ENCODE results near the gene CD300LD. TPM values are rescaled to one million over a fixed set of nuclear protein-coding genes. Genes with fewer than 3 reads are reported as not detected.

Gene CD300LD
- total RNA-seq, 2 experiments from 2014 or later: not detected

GRCh38 chr17:74531231-74531761 is 60.8 kb downstream of the CD300LD start, which contains the start of gene CD300LB:
Gene CD300LB (minus strand): TSS chr17:74531475. CDS start chr17:74531350, 125 bp downstream.
- Mint-ChIP-seq H3K4me1 (ENCODE audit: low read depth) (peaks cover 5% of the 10 kb centered on the region), H3K27me3 (peaks cover 32% of the 10 kb centered on the region), H3K9me3 (no peaks in the 10 kb centered on the region), H3K4me3 (no peak within 1 kb of the TSS), H3K27ac (no peak within 1 kb of the TSS), H3K36me3 (ENCODE audit: low read depth) (no peaks in the 10 kb centered on the region)
- H3K4me1 ChIP-seq (ENCODE audit: insufficient read depth, low read length): no peaks in the 10 kb centered on the region
- ChIA-PET POLR2A (no interaction called here), CTCF (no interaction called here)
- ATAC-seq (ENCODE audit: poor library complexity): no peak
- H3K27me3 ChIP-seq (ENCODE audit: control insufficient read depth in 1 of 2, insufficient read depth in 2 of 2, low read length in 2 of 2): peaks cover 21 to 22% of the 10 kb centered on the region in 2 experiments
- H3K36me3 ChIP-seq (ENCODE audit: insufficient read depth, low read length): no peaks in the 10 kb centered on the region
- no peak within 1 kb of the TSS for H3K27ac ChIP-seq (ENCODE audit: low read depth in 1 of 2, low read length in 2 of 2)
- no peaks in the 10 kb centered on the region for H3K9me3 ChIP-seq (ENCODE audit: control insufficient read depth in 1 of 2, insufficient read depth in 1 of 2, low read length in 2 of 2)
- TF ChIP-seq CTCF (IDR thresholded peaks at IDR 0.05): no peak
- H3K4me3 ChIP-seq (ENCODE audit: low read length): peak within 1 kb of the TSS; percentile 12
- DNase-seq: peak in 4 of 14 experiments; percentile 16 to 29 (median 22)
- intact Hi-C loops (cut with DNase I, micrococcal nuclease): no loop called here

- no peaks in the 10 kb centered on the region for H3K4me1 ChIP-seq (ENCODE audit: insufficient read depth, low read length)
- peak in 1 of 14 experiments; percentile 1 for DNase-seq
- Mint-ChIP-seq H3K4me3 (no peak overlapping the region), H3K27ac (no peak overlapping the region), H3K27me3 (peaks cover 34% of the 10 kb centered on the region), H3K36me3 (ENCODE audit: low read depth) (no peaks in the 10 kb centered on the region), H3K4me1 (ENCODE audit: low read depth) (peaks cover 5% of the 10 kb centered on the region), H3K9me3 (no peaks in the 10 kb centered on the region)
- H3K9me3 ChIP-seq (ENCODE audit: control insufficient read depth in 1 of 2, insufficient read depth in 1 of 2, low read length in 2 of 2): no peaks in the 10 kb centered on the region
- no peak for TF ChIP-seq CTCF (IDR thresholded peaks at IDR 0.05)
- H3K4me3 ChIP-seq (ENCODE audit: low read length): peak overlapping the region; percentile 12
- ChIA-PET POLR2A (no interaction called here), CTCF (no interaction called here)
- H3K36me3 ChIP-seq (ENCODE audit: insufficient read depth, low read length): no peaks in the 10 kb centered on the region
- ATAC-seq (ENCODE audit: poor library complexity): no peak
- H3K27ac ChIP-seq (ENCODE audit: low read depth in 1 of 2, low read length in 2 of 2): no peak overlapping the region
- peaks cover 21 to 22% of the 10 kb centered on the region in 2 experiments for H3K27me3 ChIP-seq (ENCODE audit: control insufficient read depth in 1 of 2, insufficient read depth in 2 of 2, low read length in 2 of 2)
- intact Hi-C loops (cut with DNase I, micrococcal nuclease): no loop called here
Observed at GRCh38 chr17:74530831-74531150, 61.3 kb downstream of the CD300LD start.

Other genes with a start within 250 kb of the CD300LD start
- not detected for gene BTBD17, start 230.4 kb downstream of the CD300LD start, total RNA-seq
- not detected for gene GPR142, start 224.8 kb downstream of the CD300LD start, total RNA-seq
- not detected for gene GPRC5C, start 160.2 kb downstream of the CD300LD start, total RNA-seq
- gene CD300A, start 125.6 kb downstream of the CD300LD start, total RNA-seq: 1 to 10 TPM; 1.8 to 2.6 TPM
- under 1 TPM; 0.36 to 0.56 TPM for gene CD300LB, start 60.8 kb downstream of the CD300LD start, total RNA-seq
- under 1 TPM; 0.41 to 0.50 TPM for gene CD300C, start 46.2 kb downstream of the CD300LD start, total RNA-seq
- not detected for gene CD300H, start 24.8 kb downstream of the CD300LD start, total RNA-seq
- gene CD300E, start 31.5 kb upstream of the CD300LD start, total RNA-seq: under 1 TPM; 0.93 to 0.98 TPM
- 1 to 10 TPM in 1 of 2 experiments, under 1 TPM in 1; 0.39 to 1.0 TPM for gene CD300LF, start 120.6 kb upstream of the CD300LD start, total RNA-seq
- 10 to 100 TPM; 19.0 to 21.1 TPM for gene RAB37, start 145.0 kb upstream of the CD300LD start, total RNA-seq
- 10 to 100 TPM; 68.4 to 72.4 TPM for gene NHERF1, start 156.3 kb upstream of the CD300LD start, total RNA-seq
- 10 to 100 TPM; 34.6 to 38.2 TPM for gene NAT9, start 184.1 kb upstream of the CD300LD start, total RNA-seq

Measured in CD4-positive, alpha-beta T cell (primary cell).